A549 (cell line): ENCODE results near the gene SLC6A17. TPM values are rescaled to one million over a fixed set of nuclear protein-coding genes. Genes with fewer than 3 reads are reported as not detected.

Source experiments
- ATAC-seq, 2 experiments: fragments of 200-7000 bp in 1 of 2; fragments of >200 bp in 1 of 2; cut with Nextera tagmentation in 1 of 2; cut with Tn5 transposase in 1 of 2; 3 replicates each; pipeline versions ENCODE4 v1.8.0 to v1.9.1; 2018 to 2020; ENCODE audit warnings: mild to moderate bottlenecking in 1 of 2, moderate library complexity in 1 of 2
- CTCF ChIA-PET: fragments of 300-600 bp; sonication (Branson Sonifier 250); formaldehyde crosslinking; extraction: SDS; loops from one replicate; lab custom pipeline; 2021; ENCODE audit warnings: antibody characterized with exemption, inconsistent platforms; lab: Yijun Ruan, JAX
- POLR2A ChIA-PET: fragments of 350-600 bp; formaldehyde crosslinking; extraction: SDS; loops from one replicate; lab custom pipeline; 2021; ENCODE audit warnings: antibody characterized with exemption, inconsistent platforms; lab: Yijun Ruan, JAX
- DNase-seq, 2 experiments: peaks; one replicate each; pipeline versions ENCODE4 v3.0.0 to v3.0.0-alpha.2; 2011 to 2016; ENCODE audit warnings: low read depth in 1 of 2, low spot score in 1 of 2
- FAIRE-seq: peaks from 2 replicates; lab custom pipeline; 2011; peaks lifted over from hg19 to GRCh38; lab: Jason Lieb, UNC
- H3K27ac ChIP-seq, 2 experiments: fragments of >200 bp; sonication (Bioruptor Twin); formaldehyde crosslinking; 3 replicates each; pipeline ENCODE4 v1.5.1; 2016 to 2017
- H3K4me1 ChIP-seq: fragments of >200 bp; sonication (Bioruptor Twin); formaldehyde crosslinking; 3 replicates; pipeline ENCODE4 v1.6.1; 2016
- H3K4me2 ChIP-seq: fragments of >200 bp; sonication (Bioruptor Twin); formaldehyde crosslinking; 3 replicates; pipeline ENCODE4 v1.6.1; 2016
- H3K4me3 ChIP-seq: fragments of >200 bp; sonication (Bioruptor Twin); formaldehyde crosslinking; 3 replicates; pipeline ENCODE4 v1.5.1; 2016
- H3K9me3 ChIP-seq: fragments of >200 bp; sonication (Bioruptor Twin); formaldehyde crosslinking; 3 replicates; pipeline ENCODE4 v1.6.1; 2016
- BHLHE40 ChIP-seq: IDR thresholded peaks from 2 replicates; pipeline ENCODE4 v1.6.1; 2012; ENCODE audit warnings: low read depth, low read length, inconsistent platforms
- ELK1 ChIP-seq: fragments of 150-350 bp; IDR thresholded peaks from 2 replicates; pipeline ENCODE4 v1.6.1; 2014; ENCODE audit warnings: low read depth, mild to moderate bottlenecking, low read length
- ESRRA ChIP-seq: fragments of 150-350 bp; IDR thresholded peaks from 2 replicates; pipeline ENCODE4 v1.6.1; 2014; ENCODE audit warnings: mild to moderate bottlenecking, low read length, borderline replicate concordance
- FOXS1 ChIP-seq: fragments of 250-450 bp; sonication (Bioruptor Pico); IDR thresholded peaks from 2 replicates; pipeline ENCODE4 v1.5.0; 2020; ENCODE audit warnings: mild to moderate bottlenecking, moderate library complexity
- GATA3 ChIP-seq: IDR thresholded peaks from 2 replicates; pipeline ENCODE4 v1.6.1; 2012; ENCODE audit warnings: borderline replicate concordance
- HDAC2 ChIP-seq: fragments of 200-600 bp; sonication (generic); IDR thresholded peaks from 2 replicates; pipeline ENCODE4 v1.6.1; 2016
- HES2 ChIP-seq: fragments of >200 bp; sonication (Bioruptor Twin); formaldehyde crosslinking; IDR thresholded peaks from 2 replicates; pipeline ENCODE4 v1.6.1; 2016
- HMGXB4 ChIP-seq: fragments of 250-450 bp; sonication (Bioruptor Pico); IDR thresholded peaks from 2 replicates; pipeline ENCODE4 v1.5.0; 2021; ENCODE audit warnings: mild to moderate bottlenecking, moderate library complexity, borderline replicate concordance
- HOXB13 ChIP-seq: fragments of 250-450 bp; sonication (Bioruptor Pico); IDR thresholded peaks from 2 replicates; pipeline ENCODE4 v1.5.0; 2020; ENCODE audit warnings: low read depth, mild to moderate bottlenecking, moderate library complexity
- HOXB5 ChIP-seq: fragments of 250-450 bp; sonication (Bioruptor Pico); IDR thresholded peaks from 2 replicates; pipeline ENCODE4 v1.5.0; 2020; ENCODE audit warnings: mild to moderate bottlenecking, moderate library complexity
- JUNB ChIP-seq: fragments of >200 bp; sonication (Bioruptor Twin); formaldehyde crosslinking; IDR thresholded peaks from 2 replicates; pipeline ENCODE4 v1.6.1; 2016
- KDM1A ChIP-seq: fragments of 200-600 bp; sonication (generic); IDR thresholded peaks from 2 replicates; pipeline ENCODE4 v1.6.1; 2016; ENCODE audit warnings: low read depth, mild to moderate bottlenecking
- MAFK ChIP-seq: fragments of 450-650 bp; IDR thresholded peaks from 2 replicates; pipeline ENCODE4 v1.6.1; 2014; ENCODE audit not compliant: partially characterized antibody
- MAX ChIP-seq: IDR thresholded peaks from 2 replicates; pipeline ENCODE4 v1.6.1; 2012
- MAZ ChIP-seq: fragments of 150-350 bp; IDR thresholded peaks from 2 replicates; pipeline ENCODE4 v1.6.1; 2014; ENCODE audit warnings: antibody characterized with exemption, low read depth, low read length, borderline replicate concordance
- NFE2L2 ChIP-seq: fragments of 150-350 bp; conservative IDR thresholded peaks from 2 replicates; pipeline ENCODE4 v1.6.1; 2014; ENCODE audit warnings: low read length
- PBX3 ChIP-seq: IDR thresholded peaks from 2 replicates; pipeline ENCODE4 v1.6.1; 2012
- PHF8 ChIP-seq: fragments of 200-600 bp; sonication (generic); IDR thresholded peaks from 2 replicates; pipeline ENCODE4 v1.6.1; 2016; ENCODE audit warnings: low read depth, mild to moderate bottlenecking, antibody characterized with exemption, moderate library complexity, borderline replicate concordance
- POLR2A ChIP-seq: IDR thresholded peaks from 2 replicates; pipeline ENCODE4 v1.6.1; 2012; ENCODE audit warnings: mild to moderate bottlenecking, low read length
- RCOR1 ChIP-seq: fragments of 150-350 bp; IDR thresholded peaks from 2 replicates; pipeline ENCODE4 v1.6.1; 2014; ENCODE audit warnings: antibody characterized with exemption, low read length, low read depth
- REST ChIP-seq: fragments of 200-600 bp; sonication (generic); IDR thresholded peaks from 2 replicates; pipeline ENCODE4 v1.6.1; 2016; ENCODE audit warnings: antibody characterized with exemption, mild to moderate bottlenecking, moderate library complexity
- SMC3 ChIP-seq: fragments of >200 bp; sonication (Bioruptor Twin); formaldehyde crosslinking; IDR thresholded peaks from 3 replicates; pipeline ENCODE4 v1.6.1; 2018; ENCODE audit warnings: inconsistent platforms
- SREBF2 ChIP-seq: fragments of 450-650 bp; IDR thresholded peaks from 2 replicates; pipeline ENCODE4 v1.6.1; 2014; ENCODE audit warnings: mild to moderate bottlenecking, moderate library complexity
- ZFP36 ChIP-seq: fragments of 450-650 bp; IDR thresholded peaks from 2 replicates; pipeline ENCODE4 v1.6.1; 2014; ENCODE audit warnings: borderline replicate concordance; ENCODE audit not compliant: partially characterized antibody
- ZSCAN20 ChIP-seq: fragments of 250-450 bp; sonication (Bioruptor Pico); IDR thresholded peaks from 2 replicates; pipeline ENCODE4 v1.8.0; 2022; ENCODE audit warnings: mild to moderate bottlenecking, moderate library complexity
- WGBS: methylation state at CpG from one replicate; pipeline ENCODE4 v1.1.6; 2017; ENCODE audit errors: missing lambda C conversion rate; 5-methylcytosine and 5-hydroxymethylcytosine counted together
- polyA plus RNA-seq, 4 experiments: library from polyadenylated mRNA; depleted of rRNA in 3 of 4; stranded (reverse); fragments of >200 nt; fragmentation: RNase III in 1 of 4; extraction: RNeasy Plus Mini Kit Qiagen cat#74134 plus additional on column Dnase treatment in 1 of 4; gene quantifications; 2 replicates in 3 of 4; 3 replicates in 1 of 4; pipeline ENCODE4 v1.2.3, GENCODE V29; 2011 to 2017

SLC6A17 gene
- polyA plus RNA-seq, 2 of the 4 experiments (the other 2 are of a cell fraction): 0.56 to 2.2 TPM

GRCh38 chr1:110242731-110243130 lies 92.4 kb downstream of the SLC6A17 start:
- Histone ChIP-seq H3K27ac (no peak overlapping the region), H3K4me1 (no peaks in the 10 kb centered on the region), H3K4me2 (no peak overlapping the region), H3K4me3 (no peak overlapping the region)
- FAIRE-seq: no peak
- no peak for ATAC-seq
- ChIA-PET POLR2A (no interaction called here), CTCF (no interaction called here)
- WGBS: 63% methylated on average over 4 of the region's 4 CpGs
- no peak for DNase-seq
- no peak for TF ChIP-seq HES2
- no peak for TF ChIP-seq POLR2A
- TF ChIP-seq, all 56 proteins: peak for 0
- H3K9me3 ChIP-seq: no peaks in the 10 kb centered on the region

- Histone ChIP-seq H3K4me3 (no peak overlapping the region), H3K9me3 (no peaks in the 10 kb centered on the region), H3K4me2 (no peak overlapping the region), H3K27ac (no peak overlapping the region), H3K4me1 (no peaks in the 10 kb centered on the region)
- 62% methylated on average over 7 of the region's 7 CpGs for whole genome bisulfite sequencing
- TF ChIP-seq HOXB5 (CRISPR knock-in tag) (no peak), PBX3 (no peak), MAX (no peak), FOXS1 (CRISPR knock-in tag) (no peak), SREBF2 (no peak), MAZ (no peak), JUNB (no peak), BHLHE40 (no peak), HES2 (no peak), ESRRA (no peak), PHF8 (no peak), GATA3 (no peak), ELK1 (no peak), KDM1A (no peak), RCOR1 (no peak), HMGXB4 (no peak), NFE2L2 (no peak), HDAC2 (no peak)
- DNase-seq: no peak
- no peak for ATAC-seq
- ChIA-PET CTCF (interaction anchor here (2.2 kb wide), 1 partner anchor 35 kb away, joined by 9 read pairs; no protein-coding TSS in a partner anchor), POLR2A (no interaction called here)
- FAIRE-seq: no peak
These were observed 92.9 kb downstream of the SLC6A17 start for GRCh38 chr1:110243146-110243545.

- FAIRE-seq (no peak), DNase-seq (no peak)
- CTCF ChIA-PET: interaction anchor here (2.2 kb wide), 1 partner anchor 36 kb away, joined by 9 read pairs; no protein-coding TSS in a partner anchor
These were observed 93.3 kb downstream of the SLC6A17 start for GRCh38 chr1:110243574-110243973.

More at GRCh38 chr1:110243574-110243973, 93.3 kb downstream of the SLC6A17 start:
- Histone ChIP-seq H3K4me1 (no peaks in the 10 kb centered on the region), H3K27ac (no peak overlapping the region), H3K4me3 (no peak overlapping the region), H3K9me3 (no peaks in the 10 kb centered on the region), H3K4me2 (no peak overlapping the region)
- TF ChIP-seq REST (no peak), ELK1 (no peak), ZFP36 (no peak), MAX (no peak), GATA3 (no peak), ZSCAN20 (CRISPR knock-in tag) (no peak), MAFK (no peak), HOXB13 (CRISPR knock-in tag) (no peak), SMC3 (no peak)
- ATAC-seq: no peak
- 75% methylated on average over 9 of the region's 9 CpGs for WGBS
- POLR2A ChIA-PET: no interaction called here
